GM23338 (cell line): Measurements from ENCODE around the gene UBXN11. TPM values are rescaled to one million over a fixed set of nuclear protein-coding genes. Genes with fewer than 3 reads are reported as not detected.

ENCODE experiments used
- ATAC-seq: fragments of 200-7000 bp; cut with Tn5 transposase; 3 replicates; pipeline ENCODE4 v1.9.1; 2020
- DNase-seq: peaks from one replicate; pipeline ENCODE4 v3.0.0-alpha.2; 2015; ENCODE audit warnings: low spot score
- H2AFZ ChIP-seq: fragments of 200-600 bp; sonication (generic); 2 replicates; pipeline ENCODE4 v1.8.0; 2016; ENCODE audit warnings: antibody characterized with exemption, mild to moderate bottlenecking, moderate library complexity
- H3F3A ChIP-seq: fragments of 200-600 bp; sonication (generic); replicated peaks from 2 replicates; pipeline ENCODE4 v1.8.0; 2017; ENCODE audit warnings: antibody characterized with exemption, mixed run types, low read depth
- H3K27ac ChIP-seq: fragments of 200-600 bp; sonication (generic); 2 replicates; pipeline ENCODE4 v1.6.1; 2016; ENCODE audit warnings: low read depth
- H3K27me3 ChIP-seq: fragments of 200-600 bp; sonication (generic); 2 replicates; pipeline ENCODE4 v1.8.0; 2016; ENCODE audit warnings: mild to moderate bottlenecking, mixed run types, moderate library complexity; ENCODE audit not compliant: insufficient read depth
- H3K36me3 ChIP-seq: fragments of 200-600 bp; sonication (generic); 2 replicates; pipeline ENCODE4 v1.8.0; 2016; ENCODE audit warnings: mild to moderate bottlenecking; ENCODE audit not compliant: insufficient read depth
- H3K4me1 ChIP-seq: fragments of 200-600 bp; sonication (generic); 2 replicates; pipeline ENCODE4 v1.8.0; 2016; ENCODE audit warnings: mild to moderate bottlenecking, moderate library complexity; ENCODE audit not compliant: insufficient read depth
- H3K4me2 ChIP-seq: fragments of 200-600 bp; sonication (generic); 2 replicates; pipeline ENCODE4 v1.7.1; 2017; ENCODE audit warnings: mixed run types
- H3K4me3 ChIP-seq: fragments of 200-600 bp; sonication (generic); 2 replicates; pipeline ENCODE4 v1.6.1; 2016; ENCODE audit warnings: mixed run types
- H3K79me2 ChIP-seq: fragments of 200-600 bp; sonication (generic); replicated peaks from 2 replicates; pipeline ENCODE4 v1.8.0; 2017; ENCODE audit warnings: mild to moderate bottlenecking; ENCODE audit not compliant: insufficient read depth
- H3K9me2 ChIP-seq: fragments of 200-600 bp; sonication (generic); 2 replicates; pipeline ENCODE4 v1.8.0; 2017; ENCODE audit not compliant: insufficient read depth
- H4K20me1 ChIP-seq: fragments of 200-600 bp; sonication (generic); replicated peaks from 2 replicates; pipeline ENCODE4 v1.8.0; 2017; ENCODE audit warnings: mild to moderate bottlenecking; ENCODE audit not compliant: insufficient read depth
- H3K27ac Mint-ChIP-seq: 2 replicates; pipeline ENCODE4 v1.8.0; 2020; ENCODE audit warnings: inconsistent platforms, mild to moderate bottlenecking, moderate library complexity, mixed read lengths
- H3K27me3 Mint-ChIP-seq: 3 replicates; pipeline ENCODE4 v1.8.0; 2022; ENCODE audit warnings: low read depth, mild to moderate bottlenecking, moderate library complexity, mixed read lengths, inconsistent platforms; ENCODE audit not compliant: insufficient read depth, poor library complexity
- H3K36me3 Mint-ChIP-seq: 3 replicates; pipeline ENCODE4 v1.8.0; 2021; ENCODE audit warnings: low read depth, mild to moderate bottlenecking, inconsistent platforms, moderate library complexity, mixed read lengths
- H3K4me1 Mint-ChIP-seq: 3 replicates; pipeline ENCODE4 v1.8.0; 2020; ENCODE audit warnings: mild to moderate bottlenecking, inconsistent platforms, mixed read lengths
- H3K4me3 Mint-ChIP-seq: 3 replicates; pipeline ENCODE4 v1.8.0; 2021; ENCODE audit warnings: moderate library complexity, mild to moderate bottlenecking, inconsistent platforms, mixed read lengths
- H3K9me3 Mint-ChIP-seq: 3 replicates; pipeline ENCODE4 v1.8.0; 2020; ENCODE audit warnings: moderate library complexity, mild to moderate bottlenecking, inconsistent platforms, mixed read lengths
- CREB1 ChIP-seq: fragments of 250-450 bp; sonication (Bioruptor Pico); IDR thresholded peaks from 2 replicates; pipeline ENCODE4 v1.5.0; 2020; ENCODE audit warnings: low read depth, mild to moderate bottlenecking, moderate library complexity
- CTCF ChIP-seq, 2 experiments: fragments of 200-600 bp in 1 of 2; sonication (generic) in 1 of 2; conservative IDR thresholded peaks; 2 replicates each; pipeline versions ENCODE4 v1.5.1 to v1.6.1; 2016 to 2017; ENCODE audit warnings: antibody characterized with exemption in 2 of 2, low read depth in 2 of 2, mild to moderate bottlenecking in 2 of 2, moderate library complexity in 1 of 2
- ETS1 ChIP-seq: IDR thresholded peaks from 2 replicates; pipeline ENCODE4 v1.6.1; 2016; ENCODE audit warnings: antibody characterized with exemption
- EZH2 ChIP-seq: fragments of 200-600 bp; sonication (generic); IDR thresholded peaks from one replicate; pipeline ENCODE4 v1.8.0; 2017; ENCODE audit warnings: antibody characterized with exemption, mild to moderate bottlenecking, low read depth; ENCODE audit not compliant: unreplicated experiment
- JUNB ChIP-seq: IDR thresholded peaks from one replicate; pipeline ENCODE4 v1.6.1; 2016; ENCODE audit warnings: antibody characterized with exemption; ENCODE audit not compliant: unreplicated experiment
- NANOG ChIP-seq: IDR thresholded peaks from 2 replicates; pipeline ENCODE4 v1.6.1; 2016; ENCODE audit warnings: antibody characterized with exemption, borderline replicate concordance
- POLR2AphosphoS5 ChIP-seq: IDR thresholded peaks from 2 replicates; pipeline ENCODE4 v1.6.1; 2016; ENCODE audit warnings: antibody characterized with exemption, low read depth
- ZNF114 ChIP-seq: fragments of 250-450 bp; sonication (Bioruptor Pico); IDR thresholded peaks from 2 replicates; pipeline ENCODE4 v1.5.0; 2020; ENCODE audit warnings: mild to moderate bottlenecking, moderate library complexity
- ZNF331 ChIP-seq: fragments of 250-450 bp; sonication (Bioruptor Pico); IDR thresholded peaks from 2 replicates; pipeline ENCODE4 v1.5.0; 2020; ENCODE audit warnings: low read depth, mild to moderate bottlenecking, moderate library complexity
- ZNF462 ChIP-seq: fragments of 250-450 bp; sonication (Bioruptor Pico); IDR thresholded peaks from 2 replicates; pipeline ENCODE4 v1.5.0; 2020; ENCODE audit warnings: mild to moderate bottlenecking, moderate library complexity
- polyA plus RNA-seq: library from polyadenylated mRNA; unstranded; fragments of >200 nt; fragmentation: Nextera tagmentation; extraction: Ambion mirVana; gene quantifications from 2 replicates; pipeline ENCODE4 v1.2.1, GENCODE V29; 2016
- total RNA-seq: library from RNA; depleted of rRNA; stranded (reverse); fragments of >200 nt; shearing (Covaris generic); gene quantifications from 2 replicates; pipeline ENCODE4 v1.2.3, GENCODE V29; 2014

Gene UBXN11
- total and polyA plus RNA-seq, 2 experiments from 2014 or later, result 8.0 to 8.3 TPM

GRCh38 chr1:26291939-26292338 lies 14.5 kb downstream of the UBXN11 start:
- Mint-ChIP-seq H3K27me3 (peaks cover 3% of the 10 kb centered on the region), H3K4me1 (peaks cover 26% of the 10 kb centered on the region), H3K4me3 (no peak overlapping the region; the same call in 2 of the 3 replicates), H3K27ac (no peak overlapping the region), H3K36me3 (no peaks in the 10 kb centered on the region; the same call in 2 of the 3 replicates), H3K9me3 (no peaks in the 10 kb centered on the region)
- no peak overlapping the region for H3K4me3 ChIP-seq
- DNase-seq (no peak), ATAC-seq (no peak)
- no peaks in the 10 kb centered on the region for H3F3A ChIP-seq
- H3K27ac ChIP-seq, result no peak overlapping the region
- no peaks in the 10 kb centered on the region for H3K9me2 ChIP-seq
- H3K27me3 ChIP-seq, result no peaks in the 10 kb centered on the region
- no peak for TF ChIP-seq ETS1
- TF ChIP-seq CREB1 (CRISPR knock-in tag), result no peak
- TF ChIP-seq ZNF462, result no peak
- no peak for TF ChIP-seq NANOG
- no peak for TF ChIP-seq POLR2AphosphoS5
- no peak for TF ChIP-seq EZH2
- TF ChIP-seq ZNF331 (CRISPR knock-in tag), result no peak
- TF ChIP-seq ZNF114, result no peak
- TF ChIP-seq CTCF (conservative IDR thresholded peaks at IDR 0.05; ENCODE audit: low read depth in 2 of 2), result no peak
- no peak for TF ChIP-seq JUNB
- H4K20me1 ChIP-seq, result no peaks in the 10 kb centered on the region
- H3K79me2 ChIP-seq, result no peaks in the 10 kb centered on the region
- no peak overlapping the region for H3K4me2 ChIP-seq
- no peak overlapping the region for H2AFZ ChIP-seq
- H3K4me1 ChIP-seq, result peaks cover 4% of the 10 kb centered on the region; the same call in 1 of the 2 replicates
- H3K36me3 ChIP-seq, result no peaks in the 10 kb centered on the region
